ENCODE measurements around the gene LAMB3. TPM values are rescaled to one million over a fixed set of nuclear protein-coding genes. Genes with fewer than 3 reads are reported as not detected.
A peak's percentile ranks its signal among the peaks of the same experiment; 100 is the strongest.

Gene LAMB3
- total RNA-seq, 2 donors from 2014 or later, result 92.5 to 110 TPM

DNA sequence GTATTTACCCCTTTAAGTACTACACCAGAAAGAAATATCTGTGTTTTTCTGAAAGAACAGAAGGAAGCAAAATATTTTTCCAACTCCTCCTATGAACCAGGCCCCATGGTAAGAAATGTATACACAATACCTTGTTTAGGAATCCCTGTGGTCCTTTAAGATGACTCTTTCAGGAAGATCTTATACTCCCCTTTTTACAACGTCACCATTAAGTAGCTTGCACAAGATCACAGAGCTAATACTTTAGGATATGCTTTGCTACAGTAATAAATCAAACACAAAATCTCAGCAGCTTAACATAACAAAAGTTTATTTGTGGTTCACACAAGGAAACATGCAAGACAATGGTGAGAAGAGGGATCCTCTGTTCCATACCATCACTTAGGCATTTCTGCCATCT is 8.8 kb upstream of the LAMB3 start:
- Histone ChIP-seq H3K9me3 (no peaks in the 10 kb centered on the region), H3K9ac (ENCODE audit: low read depth in 2 of 2, low read length in 2 of 2) (no peak overlapping the region), H3K4me1 (peaks cover 4% of the 10 kb centered on the region), H3K27me3 (no peaks in the 10 kb centered on the region), H3K36me3 (no peaks in the 10 kb centered on the region), H3K4me3 (no peak overlapping the region), H3K27ac (no peak overlapping the region)
- TF ChIP-seq, protein P1, sequence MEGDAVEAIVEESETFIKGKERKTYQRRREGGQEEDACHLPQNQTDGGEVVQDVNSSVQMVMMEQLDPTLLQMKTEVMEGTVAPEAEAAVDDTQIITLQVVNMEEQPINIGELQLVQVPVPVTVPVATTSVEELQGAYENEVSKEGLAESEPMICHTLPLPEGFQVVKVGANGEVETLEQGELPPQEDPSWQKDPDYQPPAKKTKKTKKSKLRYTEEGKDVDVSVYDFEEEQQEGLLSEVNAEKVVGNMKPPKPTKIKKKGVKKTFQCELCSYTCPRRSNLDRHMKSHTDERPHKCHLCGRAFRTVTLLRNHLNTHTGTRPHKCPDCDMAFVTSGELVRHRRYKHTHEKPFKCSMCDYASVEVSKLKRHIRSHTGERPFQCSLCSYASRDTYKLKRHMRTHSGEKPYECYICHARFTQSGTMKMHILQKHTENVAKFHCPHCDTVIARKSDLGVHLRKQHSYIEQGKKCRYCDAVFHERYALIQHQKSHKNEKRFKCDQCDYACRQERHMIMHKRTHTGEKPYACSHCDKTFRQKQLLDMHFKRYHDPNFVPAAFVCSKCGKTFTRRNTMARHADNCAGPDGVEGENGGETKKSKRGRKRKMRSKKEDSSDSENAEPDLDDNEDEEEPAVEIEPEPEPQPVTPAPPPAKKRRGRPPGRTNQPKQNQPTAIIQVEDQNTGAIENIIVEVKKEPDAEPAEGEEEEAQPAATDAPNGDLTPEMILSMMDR (IDR thresholded peaks at IDR 0.05), result no peak
- no peak for DNase-seq
- intact Hi-C loops (cut with DNase I), result no loop called here

- Histone ChIP-seq H3K4me1 (peaks cover 7% of the 10 kb centered on the region), H3K9me3 (no peaks in the 10 kb centered on the region), H3K27ac (no peak overlapping the region), H3K4me3 (no peak overlapping the region), H3K9ac (ENCODE audit: low read depth in 2 of 2, low read length in 2 of 2) (no peak overlapping the region), H3K36me3 (no peaks in the 10 kb centered on the region), H3K27me3 (no peaks in the 10 kb centered on the region)
- intact Hi-C loops (cut with DNase I), result no loop called here
- TF ChIP-seq, protein P1 (IDR thresholded peaks at IDR 0.05), result no peak
- DNase-seq, result no peak
These were observed 7.7 kb upstream of the LAMB3 start for GRCh38 chr1:209659909-209660308.

GRCh38 chr1:209657918-209658317 is 5.7 kb upstream of the LAMB3 start:
- no peak for DNase-seq
- Histone ChIP-seq H3K9me3 (no peaks in the 10 kb centered on the region), H3K4me1 (peaks cover 24% of the 10 kb centered on the region), H3K9ac (ENCODE audit: low read depth in 2 of 2, low read length in 2 of 2) (no peak overlapping the region), H3K4me3 (no peak overlapping the region), H3K27me3 (no peaks in the 10 kb centered on the region), H3K36me3 (no peaks in the 10 kb centered on the region), H3K27ac (no peak overlapping the region)
- TF ChIP-seq, protein P1 (IDR thresholded peaks at IDR 0.05), result no peak
- intact Hi-C loops (cut with DNase I), result no loop called here

DNA sequence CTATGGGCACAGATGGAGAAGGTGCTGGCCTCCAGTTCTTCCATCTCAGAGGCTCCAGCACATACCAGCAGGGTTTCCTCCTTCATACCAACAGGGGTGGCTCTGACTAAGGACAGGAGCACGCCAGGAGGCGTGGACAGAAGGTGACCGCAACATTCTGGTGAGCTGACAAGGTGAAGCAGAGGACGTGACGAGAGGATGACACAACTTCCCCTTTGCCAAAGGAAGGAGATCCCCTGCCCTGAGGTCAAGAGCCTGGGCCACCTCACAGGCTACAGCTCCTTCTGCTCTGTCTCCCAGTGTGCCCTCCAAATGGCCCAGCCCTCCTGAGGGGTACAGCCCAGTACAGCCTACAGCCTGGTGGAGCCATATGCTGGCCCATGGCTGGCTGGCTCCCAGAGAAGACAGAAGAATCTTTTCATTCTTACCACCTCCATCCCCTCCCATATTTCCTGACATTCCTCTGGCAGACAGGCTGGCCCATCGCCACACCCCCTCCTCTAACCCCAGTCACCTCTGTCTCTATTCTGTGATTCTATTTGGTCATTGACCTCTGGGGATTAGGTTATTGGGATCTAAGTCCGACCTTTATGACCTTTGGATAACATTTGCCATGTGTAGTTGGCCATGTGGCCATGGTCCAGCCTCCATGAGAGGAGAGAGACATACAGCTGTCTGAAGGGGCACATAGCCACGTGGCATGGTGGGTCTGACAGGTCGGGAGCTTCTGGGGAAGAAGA is 5.1 kb upstream of the LAMB3 start:
- H3K27me3 ChIP-seq, result no peaks in the 10 kb centered on the region
- no peak overlapping the region for H3K4me3 ChIP-seq
- no peak overlapping the region for H3K9ac ChIP-seq (ENCODE audit: low read depth in 2 of 2, low read length in 2 of 2)
- H3K27ac ChIP-seq, result no peak overlapping the region
- H3K9me3 ChIP-seq, result no peaks in the 10 kb centered on the region
- TF ChIP-seq, protein P1 (IDR thresholded peaks at IDR 0.05), result no peak
- peaks cover 20% of the 10 kb centered on the region for H3K4me1 ChIP-seq
- no peak for DNase-seq
- H3K36me3 ChIP-seq, result no peaks in the 10 kb centered on the region
- intact Hi-C loops (cut with DNase I), result no loop called here

- Histone ChIP-seq H3K4me3 (no peak overlapping the region), H3K36me3 (no peaks in the 10 kb centered on the region), H3K9me3 (no peaks in the 10 kb centered on the region), H3K27ac (no peak overlapping the region), H3K27me3 (no peaks in the 10 kb centered on the region), H3K9ac (ENCODE audit: low read depth in 2 of 2, low read length in 2 of 2) (no peak overlapping the region), H3K4me1 (peaks cover 22% of the 10 kb centered on the region)
- peak; percentile 31 for DNase-seq
- intact Hi-C loops (cut with DNase I), result no loop called here
- TF ChIP-seq, protein P1 (IDR thresholded peaks at IDR 0.05), result no peak
These were observed 3.4 kb upstream of the LAMB3 start for GRCh38 chr1:209655411-209656231.

Data from colonic mucosa (tissue), 4 donors.